ENCODE results near the gene RAPH1.
"Not testable (repeated sequence)": the region's sequence is repeated elsewhere in the genome, so short reads cannot be mapped to it uniquely, and the experiment has no call there.

Gene RAPH1

GRCh38 chr2:203451689-203452088, 83.4 kb downstream of the RAPH1 start:
- Mint-ChIP-seq H3K9me3 (no peaks in the 10 kb centered on the region), H3K36me3 (peaks cover 3% of the 10 kb centered on the region), H3K27ac (no peak overlapping the region), H3K27me3 (no peaks in the 10 kb centered on the region), H3K4me1 (peaks cover 3% of the 10 kb centered on the region), H3K4me3 (no peak overlapping the region)
- no peak for DNase-seq
- CTCF ChIA-PET, result interaction anchor here (1.2 kb wide), 1 partner anchor 17 kb away, joined by 5 read pairs; no protein-coding TSS in a partner anchor

GRCh38 chr2:203451011-203451410, 84.1 kb downstream of the RAPH1 start:
- Mint-ChIP-seq H3K27ac (no peak overlapping the region), H3K4me1 (peaks cover 9% of the 10 kb centered on the region), H3K4me3 (no peak overlapping the region), H3K9me3 (no peaks in the 10 kb centered on the region), H3K36me3 (peaks cover 3% of the 10 kb centered on the region), H3K27me3 (no peaks in the 10 kb centered on the region)
- CTCF ChIA-PET, result interaction anchor here (1.2 kb wide), 1 partner anchor 18 kb away, joined by 5 read pairs; no protein-coding TSS in a partner anchor
- no peak for DNase-seq

DNA sequence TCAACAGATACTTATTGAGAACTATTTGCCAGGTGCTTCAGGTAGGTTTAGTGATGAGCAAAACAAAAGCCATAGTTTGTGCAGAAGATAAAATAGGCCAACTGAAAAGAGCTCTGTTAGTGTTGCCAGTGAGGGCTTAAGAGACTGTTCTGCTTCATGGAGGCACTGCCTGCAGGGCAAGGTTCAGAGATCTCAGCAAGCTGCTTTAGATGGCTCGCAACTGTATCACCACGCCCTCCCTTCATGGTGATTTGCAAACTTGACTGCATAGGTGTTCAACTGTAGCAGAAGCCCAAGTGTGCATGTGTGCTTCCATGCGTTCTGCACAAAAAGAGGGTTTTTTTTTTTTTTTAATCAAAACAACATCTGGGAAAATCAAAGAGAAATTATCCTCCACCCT, 84.5 kb downstream of the RAPH1 start:
- peaks cover 11% of the 10 kb centered on the region for H3K4me1 Mint-ChIP-seq
- H3K27me3 Mint-ChIP-seq, result no peaks in the 10 kb centered on the region
- CTCF ChIA-PET, result interaction anchor here (0.6 to 1.2 kb wide), 2 partner anchors 19 to 393 kb away, joined by 4 to 5 read pairs; no protein-coding TSS in a partner anchor
- no peak for DNase-seq
- peaks cover 3% of the 10 kb centered on the region for H3K36me3 Mint-ChIP-seq
- no peak overlapping the region for H3K4me3 Mint-ChIP-seq
- no peaks in the 10 kb centered on the region for H3K9me3 Mint-ChIP-seq
- H3K27ac Mint-ChIP-seq, result no peak overlapping the region

DNA sequence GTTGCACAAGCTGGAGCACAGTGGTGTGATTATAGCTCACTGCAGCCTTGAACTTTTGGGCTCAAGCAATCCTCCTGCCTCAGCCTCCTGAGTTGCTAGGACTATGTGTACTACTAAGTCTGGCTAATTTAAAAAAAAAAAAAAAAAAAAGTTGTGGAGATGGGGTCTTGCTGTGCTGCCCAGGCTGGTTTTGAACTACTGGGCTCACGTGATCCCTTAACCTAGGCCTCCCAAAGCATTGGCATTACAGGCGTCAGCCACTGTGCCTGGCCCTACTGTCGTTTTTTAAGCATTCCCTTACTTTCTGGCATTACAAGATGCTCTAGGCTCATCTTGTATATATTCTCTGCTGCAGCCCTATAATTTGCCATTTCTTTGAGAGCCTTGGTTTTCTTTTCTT, 88.3 kb downstream of the RAPH1 start:
- DNase-seq, result no peak
- Mint-ChIP-seq H3K27me3 (no peaks in the 10 kb centered on the region), H3K36me3 (peaks cover 1% of the 10 kb centered on the region), H3K4me1 (peaks cover 11% of the 10 kb centered on the region), H3K4me3 (no peak overlapping the region), H3K9me3 (no peaks in the 10 kb centered on the region), H3K27ac (no peak overlapping the region)
- CTCF ChIA-PET, result interaction anchor here (0.7 to 1.7 kb wide), 2 partner anchors 262 to 369 kb away, joined by 3 to 6 read pairs; no protein-coding TSS in a partner anchor

GRCh38 chr2:203446071-203446481, 89.0 kb downstream of the RAPH1 start:
- Mint-ChIP-seq H3K9me3 (no peaks in the 10 kb centered on the region), H3K27me3 (no peaks in the 10 kb centered on the region), H3K27ac (no peak overlapping the region), H3K36me3 (peaks cover 1% of the 10 kb centered on the region), H3K4me1 (peaks cover 11% of the 10 kb centered on the region), H3K4me3 (no peak overlapping the region)
- CTCF ChIA-PET, result interaction anchor here (0.7 to 1.7 kb wide), 2 partner anchors 261 to 370 kb away, joined by 3 to 6 read pairs; no protein-coding TSS in a partner anchor
- no peak for DNase-seq

DNA sequence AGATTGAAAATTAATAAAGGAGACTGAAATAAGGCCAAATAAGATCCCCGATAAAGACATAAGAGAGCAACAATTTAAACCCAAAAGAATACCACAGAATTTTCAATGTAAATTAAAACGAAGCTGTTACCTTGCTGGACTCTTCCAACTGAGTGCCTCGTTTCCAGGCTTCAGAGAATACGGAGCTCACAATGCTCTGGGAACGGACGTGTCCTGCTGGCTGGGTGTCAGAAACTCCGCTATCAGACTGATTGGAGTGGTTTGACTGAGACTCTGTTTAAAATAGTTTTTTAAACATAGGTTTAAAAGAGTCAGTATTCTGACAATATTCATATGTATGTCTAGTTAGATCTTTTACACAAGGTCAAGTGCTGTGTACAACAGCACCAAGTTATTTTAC, 90.4 kb downstream of the RAPH1 start:
- no peak for DNase-seq
- H3K9me3 Mint-ChIP-seq, result no peaks in the 10 kb centered on the region
- H3K36me3 Mint-ChIP-seq, result peaks cover 1% of the 10 kb centered on the region
- H3K27ac Mint-ChIP-seq, result no peak overlapping the region
- H3K27me3 Mint-ChIP-seq, result no peaks in the 10 kb centered on the region
- no peak overlapping the region for H3K4me3 Mint-ChIP-seq
- CTCF ChIA-PET, result interaction anchor here (0.6 to 1.2 kb wide), 2 partner anchors 9 to 11 kb away, joined by 3 to 5 read pairs; no protein-coding TSS in a partner anchor
- H3K4me1 Mint-ChIP-seq, result peaks cover 11% of the 10 kb centered on the region

GRCh38 chr2:203442463-203442862, 92.6 kb downstream of the RAPH1 start:
- Mint-ChIP-seq H3K36me3 (no peaks in the 10 kb centered on the region), H3K27me3 (no peaks in the 10 kb centered on the region), H3K4me3 (no peak overlapping the region), H3K27ac (no peak overlapping the region), H3K4me1 (peaks cover 8% of the 10 kb centered on the region), H3K9me3 (no peaks in the 10 kb centered on the region)
- no peak for DNase-seq
- CTCF ChIA-PET, result no interaction called here

DNA sequence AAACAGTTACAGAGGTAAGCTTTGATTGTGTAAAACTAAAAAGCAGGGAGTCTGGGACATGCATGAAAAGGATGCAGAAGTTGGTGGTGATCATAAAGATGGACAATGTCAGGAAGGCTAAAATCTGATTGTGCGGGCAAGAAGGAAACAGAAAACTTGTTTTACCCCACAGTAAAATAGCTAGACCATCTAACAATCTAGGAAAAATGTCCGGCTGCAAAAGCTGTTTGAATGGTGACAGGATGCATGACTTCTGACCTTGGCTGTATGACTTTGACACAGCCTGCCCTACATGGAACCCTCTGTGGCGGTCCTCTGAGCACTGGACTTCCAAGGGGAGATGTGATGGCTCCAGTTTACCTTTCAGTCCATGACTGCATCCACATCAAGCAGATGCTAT, 93.6 kb downstream of the RAPH1 start:
- Mint-ChIP-seq H3K4me3 (no peak overlapping the region), H3K27me3 (no peaks in the 10 kb centered on the region), H3K27ac (no peak overlapping the region), H3K4me1 (peaks cover 7% of the 10 kb centered on the region), H3K36me3 (no peaks in the 10 kb centered on the region), H3K9me3 (no peaks in the 10 kb centered on the region)
- CTCF ChIA-PET, result no interaction called here
- no peak for DNase-seq

DNA sequence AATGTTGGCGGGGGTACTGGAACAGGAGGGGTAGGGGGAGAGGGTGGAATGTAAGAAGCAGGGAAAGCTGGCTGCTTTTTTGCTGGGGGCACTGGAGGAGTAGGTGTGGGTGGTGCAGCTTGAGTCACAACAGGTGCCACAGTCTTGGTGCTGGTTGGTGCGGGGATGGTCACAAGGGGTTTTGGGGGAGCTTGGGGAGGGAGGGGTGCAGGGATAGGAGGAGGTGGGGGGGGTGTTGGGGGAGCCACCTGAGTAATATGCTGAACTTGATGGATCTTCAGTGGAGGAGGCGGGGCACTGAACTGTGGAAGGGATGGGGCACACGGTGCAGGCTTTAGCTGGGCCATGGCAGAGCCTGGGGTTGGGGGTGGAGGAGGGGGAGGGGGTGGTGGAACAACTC, 94.4 kb downstream of the RAPH1 start:
- H3K36me3 Mint-ChIP-seq, result no peaks in the 10 kb centered on the region
- CTCF ChIA-PET, result no interaction called here

GRCh38 chr2:203438528-203438927, 96.6 kb downstream of the RAPH1 start:
- H3K4me3 Mint-ChIP-seq, result no peak overlapping the region
- CTCF ChIA-PET, result interaction anchor here (1.7 kb wide), 1 partner anchor 10 kb away, joined by 6 read pairs; no protein-coding TSS in a partner anchor
- no peaks in the 10 kb centered on the region for H3K36me3 Mint-ChIP-seq
- no peaks in the 10 kb centered on the region for H3K4me1 Mint-ChIP-seq
- no peak overlapping the region for H3K27ac Mint-ChIP-seq
- no peaks in the 10 kb centered on the region for H3K27me3 Mint-ChIP-seq
- no peaks in the 10 kb centered on the region for H3K9me3 Mint-ChIP-seq
- DNase-seq, result no peak

More for the DNA sequence above, 94.4 kb downstream of the RAPH1 start:
- Mint-ChIP-seq H3K27ac (no peak overlapping the region), H3K27me3 (no peaks in the 10 kb centered on the region), H3K4me1 (no peaks in the 10 kb centered on the region), H3K9me3 (no peaks in the 10 kb centered on the region), H3K4me3 (no peak overlapping the region)
- no peak for DNase-seq

- CTCF ChIA-PET, result interaction anchor here (1.7 kb wide), 1 partner anchor 8 kb away, joined by 6 read pairs; no protein-coding TSS in a partner anchor
- no peaks in the 10 kb centered on the region for H3K36me3 Mint-ChIP-seq
- H3K27ac Mint-ChIP-seq, result no peak overlapping the region
- no peak for DNase-seq
- H3K4me3 Mint-ChIP-seq, result no peak overlapping the region
- no peaks in the 10 kb centered on the region for H3K9me3 Mint-ChIP-seq
- no peaks in the 10 kb centered on the region for H3K27me3 Mint-ChIP-seq
- H3K4me1 Mint-ChIP-seq, result no peaks in the 10 kb centered on the region
Measured at GRCh38 chr2:203437511-203437910, 97.6 kb downstream of the RAPH1 start.

GRCh38 chr2:203436496-203436895, 98.6 kb downstream of the RAPH1 start:
- Mint-ChIP-seq H3K4me1 (no peaks in the 10 kb centered on the region), H3K36me3 (no peaks in the 10 kb centered on the region), H3K27ac (no peak overlapping the region), H3K27me3 (no peaks in the 10 kb centered on the region), H3K4me3 (no peak overlapping the region), H3K9me3 (no peaks in the 10 kb centered on the region)
- no peak for DNase-seq
- CTCF ChIA-PET, result no interaction called here

GRCh38 chr2:203432811-203433210, 102.3 kb downstream of the RAPH1 start:
- no peaks in the 10 kb centered on the region for H3K9me3 Mint-ChIP-seq
- H3K27ac Mint-ChIP-seq, result no peak overlapping the region
- no peak for DNase-seq
- no peaks in the 10 kb centered on the region for H3K27me3 Mint-ChIP-seq
- H3K4me3 Mint-ChIP-seq, result no peak overlapping the region
- CTCF ChIA-PET, result no interaction called here
- no peaks in the 10 kb centered on the region for H3K4me1 Mint-ChIP-seq
- H3K36me3 Mint-ChIP-seq, result no peaks in the 10 kb centered on the region

- H3K4me3 Mint-ChIP-seq, result no peak overlapping the region
- no peaks in the 10 kb centered on the region for H3K27me3 Mint-ChIP-seq
- no peak for DNase-seq
- peaks cover 1% of the 10 kb centered on the region for H3K36me3 Mint-ChIP-seq
- H3K4me1 Mint-ChIP-seq, result peaks cover 2% of the 10 kb centered on the region
- no peak overlapping the region for H3K27ac Mint-ChIP-seq
- no peaks in the 10 kb centered on the region for H3K9me3 Mint-ChIP-seq
- CTCF ChIA-PET, result no interaction called here
Measured at GRCh38 chr2:203431391-203432185, 103.5 kb downstream of the RAPH1 start.

GRCh38 chr2:203429643-203430042, 105.5 kb downstream of the RAPH1 start:
- DNase-seq, H3K9me3 Mint-ChIP-seq, H3K4me3 Mint-ChIP-seq, H3K4me1 Mint-ChIP-seq, H3K36me3 Mint-ChIP-seq, H3K27ac Mint-ChIP-seq, H3K27me3 Mint-ChIP-seq: not testable (repeated sequence)
- CTCF ChIA-PET, result interaction anchor here (1.5 to 1.8 kb wide), 2 partner anchors 9 to 841 kb away, joined by 3 to 6 read pairs; no protein-coding TSS in a partner anchor

Data from activated naive CD4-positive, alpha-beta T cell treated with anti-CD3 and anti-CD28 coated beads, Interleukin-2, amount 10 ng/mL, durations not matched to agents 7 days and 5 days (primary cell).